HG02798 (cell line): ENCODE data around the gene CERS3.
"Not testable (repeated sequence)": the region's sequence is repeated elsewhere in the genome, so short reads cannot be mapped to it uniquely, and the experiment has no call there.

Experiments
- ATAC-seq: cut with Tn5 transposase; IDR thresholded peaks from one replicate; pipeline ENCODE4 v1.9.1; 2021; ENCODE audit warnings: mild to moderate bottlenecking; ENCODE audit not compliant: unreplicated experiment, poor library complexity

CERS3 gene

DNA sequence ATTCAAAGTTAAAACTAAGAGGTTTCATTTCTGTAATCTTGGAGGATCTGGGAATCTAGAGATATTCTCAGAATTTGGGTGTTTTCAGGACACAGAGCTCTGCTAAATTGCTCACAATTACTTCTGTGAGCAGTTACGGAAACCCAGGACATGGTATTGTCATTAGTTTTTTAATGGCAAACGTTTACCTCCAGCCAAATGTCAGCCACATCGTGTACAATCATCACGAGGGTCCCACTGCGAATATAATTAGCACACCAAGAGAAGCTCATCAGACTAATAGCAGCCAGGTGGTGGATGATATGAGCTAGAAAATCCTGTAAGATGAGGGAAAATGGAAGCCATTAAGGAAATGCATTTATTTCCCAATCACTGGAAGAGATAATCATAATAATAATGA, 56.0 kb downstream of the CERS3 start:
- no peak for ATAC-seq

DNA sequence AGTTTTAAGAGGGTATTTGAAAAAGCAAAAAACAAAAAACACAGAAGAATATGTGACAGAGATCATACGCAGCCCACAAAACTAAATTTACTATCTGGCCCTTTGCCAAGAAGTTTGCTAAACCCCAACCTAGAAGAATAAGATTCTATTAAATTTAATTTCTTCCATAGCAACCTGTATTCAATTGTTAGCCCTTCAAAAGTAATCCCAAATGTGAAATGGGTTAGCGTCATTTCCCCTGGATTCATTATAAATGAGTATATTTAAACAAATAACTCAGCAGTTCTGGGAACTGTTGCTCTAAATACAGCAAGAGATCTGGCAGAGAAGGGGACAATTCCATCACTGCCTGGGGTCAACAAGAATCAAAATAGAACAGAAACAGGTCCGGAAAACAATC, 56.8 kb downstream of the CERS3 start:
- no peak for ATAC-seq

DNA sequence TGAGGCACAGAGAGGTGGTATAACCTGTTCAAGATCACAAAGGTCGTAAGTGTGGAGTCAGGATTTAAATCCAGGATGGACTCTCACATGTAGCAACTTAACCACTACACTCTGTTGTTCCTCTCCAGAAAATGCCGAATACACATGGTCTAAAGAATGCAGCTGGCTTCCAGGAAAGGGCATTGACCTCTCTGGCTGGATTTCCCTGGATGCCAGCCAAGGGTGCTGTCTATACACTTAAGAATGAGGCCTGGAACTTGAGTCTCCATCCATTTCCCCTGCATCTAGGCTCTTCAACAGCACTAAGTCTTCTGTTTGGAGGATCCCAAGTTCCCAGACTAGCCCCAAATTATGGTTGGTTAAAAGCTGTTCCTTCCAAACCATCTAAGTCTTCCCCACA, 60.5 kb downstream of the CERS3 start:
- no peak for ATAC-seq

DNA sequence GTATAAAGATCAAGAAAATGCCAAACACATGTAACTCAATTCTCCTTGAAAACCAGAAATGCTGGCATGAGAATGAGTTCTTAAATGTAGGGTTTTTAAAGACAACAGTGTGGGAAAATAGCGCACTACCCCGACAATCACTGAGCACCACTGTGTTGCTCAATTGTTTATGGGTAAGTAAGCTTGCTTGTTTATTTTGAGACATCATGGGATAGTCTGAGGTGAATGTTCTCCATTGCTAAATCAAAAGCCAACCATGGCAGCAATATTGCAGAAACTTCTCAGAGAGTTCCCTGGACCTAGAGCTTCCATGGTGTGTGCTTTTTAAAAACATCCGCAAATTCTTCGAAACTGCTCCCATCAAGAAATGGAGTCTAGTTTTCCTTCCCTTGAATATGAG, 62.7 kb downstream of the CERS3 start:
- no peak for ATAC-seq

DNA sequence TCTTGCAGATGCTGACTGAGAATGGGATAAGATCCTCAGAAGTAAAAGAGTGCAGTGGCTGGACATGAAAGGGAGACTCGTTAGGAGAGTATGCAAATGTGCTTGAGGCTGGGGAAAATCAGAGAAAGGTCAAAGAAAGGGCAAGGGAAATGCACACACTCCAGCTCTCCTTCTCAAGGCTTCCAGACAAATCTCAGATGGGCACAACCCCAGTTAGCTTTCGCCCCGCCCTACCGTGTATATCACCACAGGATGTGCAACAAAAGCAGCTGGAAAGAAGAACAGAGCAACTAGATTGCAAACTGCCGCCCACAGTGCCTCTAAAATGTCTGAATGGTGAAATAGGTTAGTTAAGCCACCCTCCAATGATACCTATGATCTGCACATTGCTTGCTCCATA, 63.9 kb downstream of the CERS3 start:
- ATAC-seq: no peak

DNA sequence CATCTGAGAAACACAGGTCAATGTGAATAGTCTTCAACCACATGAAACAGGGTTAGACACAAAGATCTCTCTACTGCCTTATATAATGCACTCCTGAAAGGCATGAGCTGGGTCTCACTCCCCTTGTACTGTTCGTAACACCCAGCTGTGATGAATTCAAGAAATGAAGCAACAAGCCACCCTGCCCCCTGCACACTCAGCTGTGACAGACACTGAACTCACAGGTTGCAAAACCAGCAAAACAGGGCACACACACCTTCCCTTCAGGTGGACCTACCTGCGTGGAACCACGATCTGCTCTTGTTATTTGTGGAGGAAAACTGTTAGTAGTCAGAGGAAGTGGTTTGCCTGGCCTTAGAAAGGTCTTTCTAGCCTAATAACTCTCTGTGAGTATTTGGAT, 64.5 kb downstream of the CERS3 start:
- no peak for ATAC-seq

DNA sequence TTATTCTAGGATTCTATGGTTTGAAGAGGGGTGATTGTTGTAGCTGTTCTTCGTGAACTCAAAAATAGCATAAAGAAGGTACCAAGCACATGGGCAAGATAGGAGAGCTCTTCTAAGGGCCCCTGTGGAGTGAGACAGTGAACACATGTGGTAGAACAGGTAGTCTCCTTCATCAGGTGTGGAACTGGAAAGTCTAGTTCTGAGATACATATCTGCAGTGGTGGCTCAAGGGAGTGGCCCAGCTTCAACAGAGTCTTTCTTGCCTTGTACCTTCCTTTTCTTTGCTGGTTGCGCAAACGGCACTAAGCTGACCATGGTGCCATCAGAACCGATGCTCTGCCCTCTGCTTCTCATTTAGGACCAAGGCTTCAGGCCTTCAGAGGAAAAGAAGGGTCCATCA, 65.2 kb downstream of the CERS3 start:
- ATAC-seq: no peak

DNA sequence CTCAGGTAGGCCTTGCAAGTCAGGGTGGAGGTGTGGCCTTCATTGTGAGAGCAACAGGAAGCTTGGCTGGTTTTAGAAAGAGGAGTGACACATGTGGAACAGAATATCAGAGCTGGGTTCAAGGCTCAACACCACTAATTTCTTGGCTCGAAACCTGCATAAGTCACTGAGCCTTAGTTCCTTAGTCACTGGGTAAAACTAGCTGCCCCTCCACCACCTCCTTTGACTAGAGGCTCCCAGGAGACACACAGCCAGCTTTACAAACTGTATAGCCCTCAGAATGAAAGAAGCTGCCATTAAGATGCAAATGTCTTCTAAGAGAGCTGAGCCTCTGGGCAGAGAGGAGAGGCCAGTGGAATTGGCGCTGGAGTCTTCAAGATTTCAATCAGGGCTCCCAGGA, 67.7 kb downstream of the CERS3 start:
- ATAC-seq: no peak

DNA sequence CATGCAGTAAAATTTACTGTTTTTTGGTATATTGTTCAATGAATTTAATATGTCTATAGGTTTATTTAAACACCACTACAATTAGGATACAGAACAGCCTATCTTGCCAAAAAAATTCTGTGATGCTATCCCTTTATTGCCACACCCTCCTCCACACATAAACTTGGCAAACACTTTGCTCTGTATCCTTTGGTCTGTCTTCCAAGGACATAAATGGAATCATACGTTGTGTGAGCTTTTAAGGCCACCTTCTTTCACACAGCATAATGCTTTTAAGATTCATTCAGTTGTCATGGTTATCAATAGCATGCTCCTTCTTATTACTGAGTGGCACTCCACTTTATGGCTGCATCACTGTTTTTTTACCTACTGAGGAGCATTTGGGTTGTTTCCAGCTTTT, 71.5 kb downstream of the CERS3 start:
- no peak for ATAC-seq

DNA sequence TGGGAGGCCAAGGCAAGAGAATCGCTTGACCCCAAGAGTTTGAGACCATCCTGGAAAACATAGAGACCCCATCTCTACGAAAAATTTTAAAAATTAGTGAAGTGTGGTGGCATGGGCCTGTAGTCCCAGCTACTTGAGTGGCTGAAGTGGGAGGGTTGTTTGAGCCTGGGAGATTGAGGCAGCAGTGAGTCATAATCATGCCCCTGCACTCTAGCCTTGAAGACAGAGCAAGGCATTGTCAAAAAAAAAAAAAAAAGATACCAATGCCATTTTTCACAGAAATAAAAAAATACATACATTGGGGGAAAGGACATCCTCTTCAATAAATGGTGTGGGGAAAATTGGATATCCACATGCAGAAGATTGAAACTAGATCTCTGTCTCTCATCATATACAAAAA, 74.6 kb downstream of the CERS3 start:
- no peak for ATAC-seq

DNA sequence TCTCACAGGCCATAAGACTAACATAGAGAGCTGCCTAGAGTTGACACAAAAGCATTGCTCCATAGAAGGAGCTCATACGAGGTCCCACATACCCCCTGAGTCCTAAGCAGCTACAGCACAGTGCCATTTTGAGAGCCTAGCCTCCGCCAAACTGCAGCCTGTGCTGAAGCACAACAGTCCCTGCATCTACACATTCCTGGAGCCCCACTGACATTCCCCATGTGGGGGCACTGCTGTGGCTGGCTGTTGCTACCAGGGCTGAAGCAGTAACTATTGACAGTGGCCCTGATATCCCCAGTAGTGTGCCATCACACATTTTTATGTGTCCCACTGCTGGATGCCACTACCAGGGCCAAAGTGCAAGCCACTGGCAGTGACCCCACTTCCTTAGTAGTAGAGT, 80.3 kb downstream of the CERS3 start:
- ATAC-seq: no peak

DNA sequence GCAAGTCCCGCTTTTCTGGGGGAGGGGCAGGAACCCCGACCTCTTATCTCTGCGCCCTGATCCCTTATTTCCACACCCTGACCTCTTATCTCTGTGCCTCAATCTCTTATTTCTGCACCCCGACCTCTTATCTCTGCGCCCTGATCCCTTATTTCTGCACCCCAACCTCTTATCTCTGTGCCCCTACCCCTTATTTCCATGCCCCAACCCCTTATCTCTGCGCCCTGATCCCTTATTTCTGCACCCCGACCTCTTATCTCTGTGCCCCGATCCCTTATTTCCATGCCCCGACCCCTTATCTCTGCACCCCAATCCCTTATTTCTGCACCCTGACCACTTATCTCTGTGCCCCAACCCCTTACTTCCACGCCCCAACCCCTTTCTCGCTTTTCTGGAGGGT, 87.7 kb downstream of the CERS3 start:
- ATAC-seq: not testable (repeated sequence)

DNA sequence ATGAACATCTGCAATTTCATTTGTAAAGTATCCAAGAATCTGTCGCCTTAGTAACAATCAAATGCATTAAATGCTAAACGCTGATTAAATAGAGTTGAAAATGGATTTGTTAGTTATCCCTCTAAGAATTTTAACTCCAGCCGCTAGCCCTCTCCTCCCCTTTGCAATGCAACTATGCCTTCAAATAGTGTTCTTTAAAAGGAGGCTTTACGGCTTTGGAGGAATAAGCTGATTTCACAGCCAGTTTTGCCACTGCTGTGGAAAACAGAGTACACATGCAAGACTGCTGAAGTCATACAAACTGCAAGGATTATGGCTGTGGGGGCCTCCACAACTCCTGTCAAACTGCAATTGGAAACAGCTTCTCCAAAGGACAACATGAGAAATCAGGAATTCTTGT, 89.2 kb downstream of the CERS3 start:
- ATAC-seq: no peak

DNA sequence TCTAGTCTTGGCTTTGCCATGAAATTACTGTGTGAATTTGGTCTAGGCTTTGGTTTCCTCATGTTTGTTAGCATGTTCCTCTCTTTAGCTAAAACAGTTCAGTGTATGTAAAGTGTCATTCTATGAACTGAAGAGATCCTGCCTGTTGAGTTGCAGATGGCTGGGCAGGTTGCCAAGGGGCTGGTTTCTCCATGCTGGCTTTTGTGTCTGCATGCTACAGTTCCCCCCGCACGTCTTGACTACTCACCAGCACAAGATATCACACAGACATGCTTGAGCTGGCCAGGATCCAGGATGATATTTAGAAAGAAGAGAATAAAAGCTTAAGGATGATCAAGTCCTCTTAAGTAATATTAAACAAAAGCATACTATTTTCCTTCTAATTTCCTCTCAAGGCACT, 90.2 kb downstream of the CERS3 start:
- ATAC-seq: peak; percentile 54

DNA sequence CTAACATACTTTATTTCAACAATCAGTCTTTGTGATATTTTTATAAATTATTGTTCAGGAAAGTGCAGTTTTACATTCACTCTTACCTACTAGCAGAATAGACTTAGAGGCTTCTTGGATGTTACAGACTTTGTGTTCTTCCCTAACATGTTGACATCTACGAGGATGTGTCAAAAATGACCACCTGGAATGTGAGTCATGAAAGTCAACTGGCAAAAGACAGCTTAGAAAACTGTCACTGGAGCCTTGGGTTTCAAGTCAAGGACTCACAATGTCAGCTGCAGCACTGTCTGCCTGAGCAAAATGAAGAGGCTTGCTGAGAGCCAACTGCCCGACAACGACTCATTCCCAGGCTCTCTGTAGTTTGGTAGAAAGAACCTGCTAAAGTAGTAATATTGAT, 91.5 kb downstream of the CERS3 start:
- no peak for ATAC-seq

DNA sequence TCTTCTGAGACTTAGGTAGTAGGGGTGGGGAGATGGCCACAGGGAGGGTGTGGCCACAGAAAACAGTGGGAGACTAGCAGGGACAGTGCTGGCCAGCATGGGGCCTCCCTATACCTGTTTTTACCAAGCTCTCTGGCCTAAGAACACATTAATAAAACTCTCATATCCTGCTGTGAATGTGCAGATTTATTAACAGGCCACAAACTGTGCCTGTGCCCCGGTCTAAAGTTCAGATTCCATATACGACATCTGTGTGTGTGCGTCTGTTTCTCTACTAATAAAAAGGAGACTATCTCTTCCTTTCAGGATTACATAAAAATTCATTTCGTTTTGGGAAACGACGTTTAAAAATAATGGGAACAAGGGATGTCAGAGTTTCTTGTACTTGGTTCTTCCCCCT, 94.2 kb downstream of the CERS3 start:
- no peak for ATAC-seq

DNA sequence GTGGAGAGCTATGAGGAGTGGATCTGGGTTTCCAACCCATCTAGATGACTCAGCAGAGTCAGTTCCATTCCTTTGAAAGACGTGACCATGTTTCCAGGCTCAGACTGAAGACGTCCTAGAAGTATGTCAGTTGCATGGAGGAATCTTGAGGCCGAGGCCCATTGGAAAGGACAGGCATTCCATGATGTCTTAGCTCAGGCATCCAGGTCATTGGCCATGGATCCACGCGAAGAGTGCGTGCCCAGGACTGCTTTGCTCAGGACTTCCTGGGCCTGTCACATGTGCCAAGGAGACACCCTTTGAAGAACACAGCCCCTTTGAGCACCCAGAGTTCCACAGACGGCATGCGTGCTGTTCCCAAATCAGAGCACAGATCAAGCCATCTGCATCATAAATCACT, 94.7 kb downstream of the CERS3 start:
- no peak for ATAC-seq

DNA sequence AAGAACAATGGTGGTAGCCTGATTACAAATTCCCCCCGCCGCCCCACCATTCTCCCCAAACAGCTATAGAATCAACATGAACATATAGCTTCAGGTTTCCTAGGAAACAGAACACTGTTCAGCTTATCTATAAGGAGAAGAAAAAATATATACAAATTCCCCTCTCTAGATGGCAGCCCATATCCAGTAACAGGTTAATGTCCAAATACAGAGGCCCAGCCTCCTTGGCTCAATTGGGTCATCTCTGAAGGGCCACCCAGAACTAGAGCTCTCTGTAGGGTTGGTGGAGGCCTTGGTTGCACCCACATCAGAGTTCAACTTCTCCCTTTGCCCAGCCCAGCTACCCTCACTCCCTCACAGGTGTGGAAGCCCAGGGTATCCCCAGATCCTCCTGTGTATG, 95.4 kb downstream of the CERS3 start:
- no peak for ATAC-seq

DNA sequence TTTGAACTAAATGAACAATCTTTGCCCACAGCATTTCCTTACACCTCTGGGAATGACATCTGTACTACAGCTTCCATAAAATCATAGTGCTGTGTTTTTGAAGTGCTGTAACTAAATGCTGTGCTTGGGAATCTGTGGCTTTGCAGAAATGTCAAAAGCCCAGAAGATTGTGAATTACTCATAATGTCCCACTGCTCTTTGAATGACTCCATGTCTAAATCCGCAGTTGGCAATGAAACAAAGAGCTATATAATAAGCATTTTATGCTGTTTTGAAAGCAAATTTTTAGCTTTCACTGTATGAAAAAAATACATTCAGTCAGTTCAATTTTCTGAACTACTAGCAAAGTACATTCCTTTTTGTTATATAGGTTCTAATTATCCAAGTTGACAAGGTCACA, 98.3 kb downstream of the CERS3 start:
- ATAC-seq: no peak

DNA sequence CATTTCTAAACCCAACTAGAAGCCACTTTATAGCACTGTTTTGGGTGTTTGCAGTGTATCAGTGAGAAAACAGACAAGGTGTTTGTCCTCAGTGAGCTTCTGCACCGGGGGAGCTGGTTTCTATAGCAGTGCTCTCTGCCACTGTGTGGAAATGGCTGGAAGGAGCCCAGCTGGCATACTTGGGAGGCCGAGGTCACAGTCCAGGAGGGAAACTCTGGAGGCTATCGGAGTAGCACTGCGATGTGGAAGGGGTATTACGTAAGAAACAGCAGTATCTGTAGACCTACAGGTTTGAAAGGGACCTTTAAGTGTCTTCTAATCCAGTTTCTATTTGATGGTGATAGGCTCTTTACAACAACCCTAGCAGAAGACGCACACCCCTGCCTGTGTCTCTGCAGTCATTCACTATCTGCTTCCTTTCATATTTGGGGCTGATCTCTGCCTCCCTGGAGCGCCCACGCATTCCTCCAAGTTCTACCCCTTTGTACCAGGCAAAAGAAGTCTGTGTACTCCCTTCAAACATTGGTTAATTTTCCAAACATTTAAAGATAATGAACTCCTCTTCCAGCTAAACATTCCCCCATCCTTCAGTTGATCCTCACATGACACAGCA, 99.5 kb downstream of the CERS3 start:
- ATAC-seq: no peak

DNA sequence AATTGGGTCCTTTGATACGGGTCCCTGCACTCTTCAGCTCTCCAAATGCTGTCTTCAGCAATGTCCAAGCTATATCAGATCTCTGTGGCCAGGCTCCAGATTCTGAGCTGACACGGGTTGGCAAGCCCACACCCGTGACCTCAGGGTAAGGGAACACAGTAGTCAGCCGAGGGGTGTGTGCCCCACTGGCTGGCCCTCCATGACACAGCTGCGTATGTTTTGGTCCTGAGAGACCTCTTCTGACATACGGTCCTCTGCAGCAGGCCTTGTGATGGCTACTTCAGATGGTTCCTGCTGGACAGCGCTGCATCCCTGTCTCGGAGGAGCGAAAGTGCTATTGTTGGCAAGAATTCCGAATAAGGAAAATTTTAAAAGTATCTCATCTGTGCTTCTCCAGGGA, 101.8 kb downstream of the CERS3 start:
- no peak for ATAC-seq

DNA sequence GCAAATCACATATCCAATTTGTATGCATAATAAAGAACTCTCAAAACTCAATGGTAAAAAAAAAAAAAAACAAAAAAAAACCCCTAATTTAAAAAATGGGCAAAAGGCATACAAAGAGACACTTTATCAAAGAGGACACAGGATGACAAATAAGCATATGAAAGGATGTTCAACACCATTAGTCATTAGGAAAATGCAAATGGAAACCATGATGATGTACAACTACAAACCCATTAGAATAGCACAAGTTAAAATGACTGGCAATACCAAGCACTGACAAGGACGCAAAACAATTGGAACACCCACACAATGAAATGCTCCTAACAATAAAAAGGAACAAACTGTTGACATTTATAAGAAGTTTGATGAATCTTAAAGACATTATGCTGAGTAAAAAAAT, 123.6 kb downstream of the CERS3 start:
- ATAC-seq: no peak

DNA sequence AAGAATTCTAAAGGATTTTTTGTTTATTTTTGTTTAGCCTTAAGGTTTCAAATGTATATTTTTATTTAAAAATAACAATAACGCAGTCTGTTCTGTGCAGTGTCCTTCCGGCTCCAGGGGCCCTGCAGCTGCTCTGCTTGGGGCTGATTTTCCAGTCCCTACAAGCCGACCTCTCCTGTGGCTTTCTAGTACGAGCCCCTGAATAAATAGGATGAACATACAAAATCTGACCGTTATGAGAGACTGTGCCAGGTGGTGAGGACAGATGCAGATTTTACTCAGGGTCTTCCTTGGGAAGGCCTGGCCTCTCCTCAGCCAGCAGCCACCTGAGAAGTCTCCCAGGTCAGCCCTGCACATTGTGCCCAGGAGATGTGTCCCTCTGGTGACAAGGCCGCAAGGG, 127.8 kb downstream of the CERS3 start:
- ATAC-seq: no peak
